HepG2 (cell line): ENCODE data around the gene MT1M. TPM values are rescaled to one million over a fixed set of nuclear protein-coding genes. Genes with fewer than 3 reads are reported as not detected.

Experiments
- ARNTL ChIP-seq: sonication (generic); formaldehyde crosslinking; IDR thresholded peaks from 2 replicates; pipeline ENCODE4 v1.4.0; 2020; ENCODE audit warnings: mild to moderate bottlenecking, missing genetic modification reagents
- CCDC6 ChIP-seq: sonication (generic); formaldehyde crosslinking; IDR thresholded peaks from 2 replicates; pipeline ENCODE4 v1.8.1; 2022; ENCODE audit warnings: mild to moderate bottlenecking, missing genetic modification reagents, moderate library complexity
- ESRRA ChIP-seq: sonication (generic); formaldehyde crosslinking; IDR thresholded peaks from 2 replicates; pipeline ENCODE4 v1.5.1; 2020; ENCODE audit warnings: mild to moderate bottlenecking, low read depth, missing genetic modification reagents
- FOXK1 ChIP-seq: sonication (generic); formaldehyde crosslinking; IDR thresholded peaks from 2 replicates; pipeline ENCODE4 v1.4.0; 2020; ENCODE audit warnings: low read depth, missing genetic modification reagents, borderline replicate concordance
- HDAC1 ChIP-seq: sonication (generic); formaldehyde crosslinking; IDR thresholded peaks from 2 replicates; pipeline ENCODE4 v1.5.1; 2020; ENCODE audit warnings: mild to moderate bottlenecking, missing genetic modification reagents
- HES4 ChIP-seq: sonication (generic); formaldehyde crosslinking; IDR thresholded peaks from 2 replicates; pipeline ENCODE4 v1.9.0; 2021; ENCODE audit warnings: mild to moderate bottlenecking, missing genetic modification reagents, borderline replicate concordance
- HOXA3 ChIP-seq: sonication (generic); formaldehyde crosslinking; IDR thresholded peaks from 2 replicates; pipeline ENCODE4 v1.5.0; 2020; ENCODE audit warnings: missing genetic modification reagents
- MED13 ChIP-seq: sonication (generic); formaldehyde crosslinking; IDR thresholded peaks from 2 replicates; pipeline ENCODE4 v1.5.0; 2020; ENCODE audit warnings: missing genetic modification reagents
- PPARG ChIP-seq: conservative IDR thresholded peaks from 2 replicates; pipeline ENCODE4 v1.6.1; 2016; ENCODE audit warnings: missing biosample characterization, missing genetic modification reagents
- RFXANK ChIP-seq: IDR thresholded peaks from 2 replicates; pipeline ENCODE4 v1.6.1; 2016
- RFXAP ChIP-seq: sonication (generic); formaldehyde crosslinking; IDR thresholded peaks from 2 replicates; pipeline ENCODE4 v1.4.0; 2020; ENCODE audit warnings: missing genetic modification reagents, borderline replicate concordance
- SIN3B ChIP-seq: fragments of 150-350 bp; IDR thresholded peaks from 2 replicates; pipeline ENCODE4 v1.6.1; 2014; ENCODE audit warnings: low read length
- SRSF1 ChIP-seq: fragments of 200-400 bp; formaldehyde crosslinking; optimal IDR thresholded peaks from 2 replicates; pipeline ENCODE3; 2017; ENCODE audit warnings: mild to moderate bottlenecking, low read depth, low read length, moderate library complexity
- TBP ChIP-seq: sonication (generic); formaldehyde crosslinking; IDR thresholded peaks from 2 replicates; pipeline ENCODE4 v1.5.0; 2020; ENCODE audit warnings: missing genetic modification reagents
- THAP11 ChIP-seq: IDR thresholded peaks from 2 replicates; pipeline ENCODE4 v1.6.1; 2016; ENCODE audit warnings: missing biosample characterization, missing genetic modification reagents
- YEATS4 ChIP-seq: sonication (generic); formaldehyde crosslinking; IDR thresholded peaks from 2 replicates; pipeline ENCODE4 v1.4.0; 2020; ENCODE audit warnings: missing genetic modification reagents, borderline replicate concordance
- ZFY ChIP-seq: sonication (generic); formaldehyde crosslinking; IDR thresholded peaks from 2 replicates; pipeline ENCODE4 v1.4.0; 2020; ENCODE audit warnings: missing genetic modification reagents
- ZNF235 ChIP-seq: sonication (generic); formaldehyde crosslinking; IDR thresholded peaks from 2 replicates; pipeline ENCODE4 v1.8.1; 2023; ENCODE audit warnings: mild to moderate bottlenecking, missing genetic modification reagents, borderline replicate concordance
- ZNF24 ChIP-seq: fragments of 450-650 bp; IDR thresholded peaks from 2 replicates; pipeline ENCODE4 v1.6.1; 2017; ENCODE audit warnings: antibody characterized with exemption, mild to moderate bottlenecking
- ZNF335 ChIP-seq: sonication (generic); formaldehyde crosslinking; IDR thresholded peaks from 2 replicates; pipeline ENCODE4 v1.4.0; 2020; ENCODE audit warnings: missing genetic modification reagents
- ZNF501 ChIP-seq: sonication (generic); formaldehyde crosslinking; IDR thresholded peaks from 2 replicates; pipeline ENCODE4 v1.5.1; 2020; ENCODE audit warnings: mild to moderate bottlenecking, moderate library complexity, missing genetic modification reagents
- ZNF572 ChIP-seq: sonication (generic); formaldehyde crosslinking; IDR thresholded peaks from 2 replicates; pipeline ENCODE4 v1.5.1; 2020; ENCODE audit warnings: mild to moderate bottlenecking, missing genetic modification reagents
- ZNF629 ChIP-seq: sonication (generic); formaldehyde crosslinking; conservative IDR thresholded peaks from 2 replicates; pipeline ENCODE4 v1.5.0; 2020; ENCODE audit warnings: missing genetic modification reagents
- ZNF672 ChIP-seq: sonication (generic); formaldehyde crosslinking; IDR thresholded peaks from 2 replicates; pipeline ENCODE4 v1.8.1; 2022; ENCODE audit warnings: missing genetic modification reagents
- ZNF674 ChIP-seq: sonication (generic); formaldehyde crosslinking; IDR thresholded peaks from 2 replicates; pipeline ENCODE4 v1.5.0; 2020; ENCODE audit warnings: low read depth, mild to moderate bottlenecking, missing genetic modification reagents
- polyA plus RNA-seq, 8 experiments: library from polyadenylated mRNA; depleted of rRNA in 3 of 8; stranded (reverse) in 7 of 8; unstranded in 1 of 8; fragments of >200 nt; fragmentation: Illumina TruSeq in 4 of 8; extraction: Trizol in 4 of 8; gene quantifications; 2 replicates each; pipeline versions ENCODE4 v1.2.1 to v1.2.3, GENCODE V29; 2011 to 2016; ENCODE audit warnings: low read depth in 4 of 8, missing spikeins in 1 of 8, mixed read lengths in 1 of 8; ENCODE audit not compliant: insufficient read depth in 1 of 8
- total RNA-seq, 5 experiments: library from RNA; depleted of rRNA; stranded (reverse); fragments of >200 nt; fragmentation: Illumina TruSeq; extraction: Trizol; gene quantifications; 2 replicates each; pipeline ENCODE4 v1.2.3, GENCODE V29; 2016; ENCODE audit warnings: low read depth in 1 of 5
- TF ChIP-seq, protein P1 (sequence below): sonication (generic); formaldehyde crosslinking; conservative IDR thresholded peaks from 2 replicates; pipeline ENCODE4 v1.8.1; 2023; ENCODE audit warnings: missing genetic modification reagents
- TF ChIP-seq, protein P2 (sequence below): IDR thresholded peaks from 2 replicates; pipeline ENCODE4 v1.4.0; 2020; ENCODE audit warnings: mild to moderate bottlenecking, missing genetic modification reagents

The MT1M gene
- total and polyA plus RNA-seq, 2 of the 13 experiments (the other 11 are each of a cell fraction or from before 2014, with no cell fraction given) = 4.6 TPM; not detected in 1

DNA sequence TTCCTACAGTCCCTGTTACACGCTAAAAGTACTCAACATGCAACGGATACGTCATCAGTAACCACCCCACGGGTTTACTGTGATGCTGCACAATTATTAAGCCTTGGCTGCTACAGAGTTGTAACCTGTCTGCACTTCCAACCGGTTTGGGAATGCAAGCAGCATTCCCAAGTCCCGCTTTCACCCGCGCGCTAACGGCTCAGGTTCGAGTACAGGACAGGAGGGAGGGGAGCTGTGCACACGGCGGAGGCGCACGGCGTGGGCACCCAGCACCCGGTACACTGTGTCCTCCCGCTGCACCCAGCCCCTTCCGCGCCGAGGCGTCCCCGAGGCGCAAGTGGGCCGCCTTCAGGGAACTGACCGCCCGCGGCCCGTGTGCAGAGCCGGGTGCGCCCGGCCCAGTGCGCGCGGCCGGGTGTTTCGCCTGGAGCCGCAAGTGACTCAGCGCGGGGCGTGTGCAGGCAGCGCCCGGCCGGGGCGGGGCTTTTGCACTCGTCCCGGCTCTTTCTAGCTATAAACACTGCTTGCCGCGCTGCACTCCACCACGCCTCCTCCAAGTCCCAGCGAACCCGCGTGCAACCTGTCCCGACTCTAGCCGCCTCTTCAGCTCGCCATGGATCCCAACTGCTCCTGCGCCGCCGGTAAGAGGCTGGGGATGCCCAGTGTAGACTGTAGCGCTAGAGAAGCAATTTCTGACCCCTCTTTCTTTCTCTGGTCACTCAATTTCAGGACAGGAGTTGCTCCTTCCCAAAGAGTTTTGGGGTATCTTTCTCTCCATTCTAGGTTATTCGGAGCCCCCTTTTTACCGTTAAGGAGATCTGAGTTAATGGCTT, 24.2 kb upstream of the MT1M start, which contains the start of gene MT2A (continued):
- TF ChIP-seq FOXK1 (peak; percentile 39; the same call in 1 of the 2 replicates), HDAC1 (peak; percentile 90), SIN3B (0 out of 2 replicates have a peak, but pooled peaks have one; percentile 25), ESRRA (peak; percentile 62; the same call in 1 of the 2 replicates), PPARG (CRISPR knock-in tag) (peak; percentile 57; the same call in 1 of the 2 replicates), SRSF1 (peak; percentile 88), ZNF501 (peak; percentile 36; the same call in 1 of the 2 replicates), RFXAP (CRISPR knock-in tag) (peak; percentile 92; the same call in 1 of the 2 replicates), ZNF235 (no peak), THAP11 (CRISPR knock-in tag) (peak; percentile 70), RFXANK (CRISPR knock-in tag) (peak; percentile 82), ZNF629 (no peak; the same call in 1 of the 2 replicates), YEATS4 (CRISPR knock-in tag) (peak; percentile 62; the same call in 1 of the 2 replicates), ZNF24 (no peak), ZFY (CRISPR knock-in tag) (peak; percentile 93), HES4 (CRISPR knock-in tag) (peak; percentile 81; the same call in 1 of the 2 replicates), TBP (CRISPR knock-in tag) (no peak; the same call in 1 of the 2 replicates), ZNF674 (CRISPR knock-in tag) (0 out of 2 replicates have a peak, but pooled peaks have one; percentile 31), MED13 (CRISPR knock-in tag) (peak; percentile 96), ZNF672 (CRISPR knock-in tag) (peak; percentile 36; the same call in 1 of the 2 replicates), CCDC6 (CRISPR knock-in tag) (peak; percentile 78; the same call in 1 of the 2 replicates), HOXA3 (CRISPR knock-in tag) (peak; percentile 89), ZNF335 (CRISPR knock-in tag) (no peak; the same call in 1 of the 2 replicates), ZNF572 (0 out of 2 replicates have a peak, but pooled peaks have one; percentile 59), ARNTL (CRISPR knock-in tag) (peak; percentile 74; the same call in 1 of the 2 replicates)
- TF ChIP-seq, protein P1, sequence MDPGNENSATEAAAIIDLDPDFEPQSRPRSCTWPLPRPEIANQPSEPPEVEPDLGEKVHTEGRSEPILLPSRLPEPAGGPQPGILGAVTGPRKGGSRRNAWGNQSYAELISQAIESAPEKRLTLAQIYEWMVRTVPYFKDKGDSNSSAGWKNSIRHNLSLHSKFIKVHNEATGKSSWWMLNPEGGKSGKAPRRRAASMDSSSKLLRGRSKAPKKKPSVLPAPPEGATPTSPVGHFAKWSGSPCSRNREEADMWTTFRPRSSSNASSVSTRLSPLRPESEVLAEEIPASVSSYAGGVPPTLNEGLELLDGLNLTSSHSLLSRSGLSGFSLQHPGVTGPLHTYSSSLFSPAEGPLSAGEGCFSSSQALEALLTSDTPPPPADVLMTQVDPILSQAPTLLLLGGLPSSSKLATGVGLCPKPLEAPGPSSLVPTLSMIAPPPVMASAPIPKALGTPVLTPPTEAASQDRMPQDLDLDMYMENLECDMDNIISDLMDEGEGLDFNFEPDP = 0 out of 2 replicates have a peak, but pooled peaks have one; percentile 66
- TF ChIP-seq, protein P2, sequence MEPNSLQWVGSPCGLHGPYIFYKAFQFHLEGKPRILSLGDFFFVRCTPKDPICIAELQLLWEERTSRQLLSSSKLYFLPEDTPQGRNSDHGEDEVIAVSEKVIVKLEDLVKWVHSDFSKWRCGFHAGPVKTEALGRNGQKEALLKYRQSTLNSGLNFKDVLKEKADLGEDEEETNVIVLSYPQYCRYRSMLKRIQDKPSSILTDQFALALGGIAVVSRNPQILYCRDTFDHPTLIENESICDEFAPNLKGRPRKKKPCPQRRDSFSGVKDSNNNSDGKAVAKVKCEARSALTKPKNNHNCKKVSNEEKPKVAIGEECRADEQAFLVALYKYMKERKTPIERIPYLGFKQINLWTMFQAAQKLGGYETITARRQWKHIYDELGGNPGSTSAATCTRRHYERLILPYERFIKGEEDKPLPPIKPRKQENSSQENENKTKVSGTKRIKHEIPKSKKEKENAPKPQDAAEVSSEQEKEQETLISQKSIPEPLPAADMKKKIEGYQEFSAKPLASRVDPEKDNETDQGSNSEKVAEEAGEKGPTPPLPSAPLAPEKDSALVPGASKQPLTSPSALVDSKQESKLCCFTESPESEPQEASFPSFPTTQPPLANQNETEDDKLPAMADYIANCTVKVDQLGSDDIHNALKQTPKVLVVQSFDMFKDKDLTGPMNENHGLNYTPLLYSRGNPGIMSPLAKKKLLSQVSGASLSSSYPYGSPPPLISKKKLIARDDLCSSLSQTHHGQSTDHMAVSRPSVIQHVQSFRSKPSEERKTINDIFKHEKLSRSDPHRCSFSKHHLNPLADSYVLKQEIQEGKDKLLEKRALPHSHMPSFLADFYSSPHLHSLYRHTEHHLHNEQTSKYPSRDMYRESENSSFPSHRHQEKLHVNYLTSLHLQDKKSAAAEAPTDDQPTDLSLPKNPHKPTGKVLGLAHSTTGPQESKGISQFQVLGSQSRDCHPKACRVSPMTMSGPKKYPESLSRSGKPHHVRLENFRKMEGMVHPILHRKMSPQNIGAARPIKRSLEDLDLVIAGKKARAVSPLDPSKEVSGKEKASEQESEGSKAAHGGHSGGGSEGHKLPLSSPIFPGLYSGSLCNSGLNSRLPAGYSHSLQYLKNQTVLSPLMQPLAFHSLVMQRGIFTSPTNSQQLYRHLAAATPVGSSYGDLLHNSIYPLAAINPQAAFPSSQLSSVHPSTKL (CRISPR knock-in tag) = 0 out of 2 replicates have a peak, but pooled peaks have one; percentile 72
